ENCODE results near the gene SHLD1.

SHLD1 gene

GRCh38 chr20:5788385-5788895 lies 38.2 kb downstream of the SHLD1 start:
- H3K4ac ChIP-seq (ENCODE audit: low read length) = no peak overlapping the region
- no peak overlapping the region for H2BK12ac ChIP-seq (ENCODE audit: low read length)
- H4K8ac ChIP-seq (ENCODE audit: low read depth, low read length) = no peak overlapping the region
- H3K36me3 ChIP-seq (replicated peaks in 1 of 2; ENCODE audit: control insufficient read depth in 2 of 2, insufficient read depth in 2 of 2, low read length in 2 of 2) = no peaks in the 10 kb centered on the region
- H3K18ac ChIP-seq (ENCODE audit: low read length) = no peak overlapping the region
- no peak overlapping the region for H2BK120ac ChIP-seq (ENCODE audit: low read depth, low read length)
- no peak overlapping the region for H3K27ac ChIP-seq (replicated peaks; ENCODE audit: low read length)
- no peak overlapping the region for H2AFZ ChIP-seq (ENCODE audit: low read length)
- H3K27me3 ChIP-seq (ENCODE audit: control insufficient read depth in 3 of 3, insufficient read depth in 3 of 3, low read depth in 1 of 3, low read length in 3 of 3) = no peaks in the 10 kb centered on the region
- no peak overlapping the region for H2AK5ac ChIP-seq (ENCODE audit: low read depth, low read length)
- DNase-seq (ENCODE audit: low spot score) = peak; percentile 77
- H3K4me2 ChIP-seq (ENCODE audit: insufficient read depth, low read length, poor library complexity, severe bottlenecking) = no peak overlapping the region
- H2BK5ac ChIP-seq (ENCODE audit: low read length) = no peak overlapping the region
- H4K91ac ChIP-seq (ENCODE audit: low read depth, low read length, poor library complexity) = no peak overlapping the region
- no peak overlapping the region for H2BK15ac ChIP-seq (ENCODE audit: low read length)
- H3K23ac ChIP-seq (ENCODE audit: low read depth, low read length, poor library complexity) = no peak overlapping the region
- no peaks in the 10 kb centered on the region for H3K79me1 ChIP-seq (ENCODE audit: low read depth, low read length)
- WGBS, 2 donors (ENCODE audit: extremely low coverage in 2 of 2, insufficient read length in 2 of 2, insufficient replicate concordance in 1 of 2) = no CpG with 5 or more reads among the region's 3 CpGs
- no peak overlapping the region for H3K14ac ChIP-seq (ENCODE audit: low read length)
- H3K4me3 ChIP-seq (ENCODE audit: low read length in 2 of 2) = no peak overlapping the region
- H3K9me3 ChIP-seq (replicated peaks in 1 of 2; ENCODE audit: control insufficient read depth in 2 of 2, insufficient read depth in 1 of 2, low read depth in 1 of 2, low read length in 2 of 2) = no peaks in the 10 kb centered on the region
- H3K9ac ChIP-seq (ENCODE audit: low read depth, low read length, poor library complexity) = no peak overlapping the region
- H3K4me1 ChIP-seq (ENCODE audit: control insufficient read depth in 2 of 2, insufficient read depth in 1 of 2, low read depth in 1 of 2, low read length in 2 of 2) = no peaks in the 10 kb centered on the region

GRCh38 chr20:5789827-5790226 lies 39.6 kb downstream of the SHLD1 start:
- Histone ChIP-seq H4K91ac (ENCODE audit: low read depth, low read length, poor library complexity) (no peak overlapping the region), H3K23ac (ENCODE audit: low read depth, low read length, poor library complexity) (no peak overlapping the region), H3K27ac (replicated peaks; ENCODE audit: low read length) (no peak overlapping the region), H2BK15ac (ENCODE audit: low read length) (no peak overlapping the region), H3K4me1 (ENCODE audit: control insufficient read depth in 2 of 2, insufficient read depth in 1 of 2, low read depth in 1 of 2, low read length in 2 of 2) (no peaks in the 10 kb centered on the region), H3K36me3 (replicated peaks in 1 of 2; ENCODE audit: control insufficient read depth in 2 of 2, insufficient read depth in 2 of 2, low read length in 2 of 2) (no peaks in the 10 kb centered on the region), H3K14ac (ENCODE audit: low read length) (no peak overlapping the region), H2AK5ac (ENCODE audit: low read depth, low read length) (no peak overlapping the region), H3K4me2 (ENCODE audit: insufficient read depth, low read length, poor library complexity, severe bottlenecking) (no peak overlapping the region), H3K4me3 (ENCODE audit: low read length in 2 of 2) (peak overlapping the region in 1 of 2 donors; percentile 14), H2BK5ac (ENCODE audit: low read length) (no peak overlapping the region), H4K8ac (ENCODE audit: low read depth, low read length) (no peak overlapping the region), H3K9ac (ENCODE audit: low read depth, low read length, poor library complexity) (no peak overlapping the region), H3K4ac (ENCODE audit: low read length) (no peak overlapping the region), H3K9me3 (replicated peaks in 1 of 2; ENCODE audit: control insufficient read depth in 2 of 2, insufficient read depth in 1 of 2, low read depth in 1 of 2, low read length in 2 of 2) (no peaks in the 10 kb centered on the region), H2BK12ac (ENCODE audit: low read length) (no peak overlapping the region), H3K27me3 (ENCODE audit: control insufficient read depth in 3 of 3, insufficient read depth in 3 of 3, low read depth in 1 of 3, low read length in 3 of 3) (no peaks in the 10 kb centered on the region), H3K18ac (ENCODE audit: low read length) (no peak overlapping the region), H2AFZ (ENCODE audit: low read length) (peak overlapping the region; percentile 40), H2BK120ac (ENCODE audit: low read depth, low read length) (no peak overlapping the region), H3K79me1 (ENCODE audit: low read depth, low read length) (no peaks in the 10 kb centered on the region)
- no peak for DNase-seq (ENCODE audit: low spot score)
- WGBS, 2 donors (ENCODE audit: extremely low coverage in 2 of 2, insufficient read length in 2 of 2, insufficient replicate concordance in 1 of 2) = no CpG with 5 or more reads among the region's 2 CpGs

DNA sequence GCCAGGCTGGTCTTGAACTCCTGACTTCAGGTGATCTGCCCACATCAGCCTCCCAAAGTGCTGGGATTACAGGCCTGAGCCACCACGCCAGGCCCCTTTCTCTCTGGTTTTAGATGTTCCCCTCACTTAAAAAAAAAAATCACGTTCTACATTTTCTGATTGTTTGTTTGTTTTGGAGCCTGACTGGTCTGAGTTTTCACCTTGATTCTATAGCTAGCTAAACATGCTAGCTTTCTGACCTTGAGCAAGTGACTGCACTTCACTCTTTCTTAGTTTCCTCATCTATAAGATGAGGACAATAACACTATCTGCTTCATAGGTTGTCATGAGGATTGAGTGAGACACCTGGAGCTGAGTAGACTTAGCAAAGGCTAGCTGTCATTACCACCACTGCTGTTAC lies 43.7 kb downstream of the SHLD1 start:
- H2BK15ac ChIP-seq (ENCODE audit: low read length) = no peak overlapping the region
- DNase-seq (ENCODE audit: low spot score) = no peak

DNA sequence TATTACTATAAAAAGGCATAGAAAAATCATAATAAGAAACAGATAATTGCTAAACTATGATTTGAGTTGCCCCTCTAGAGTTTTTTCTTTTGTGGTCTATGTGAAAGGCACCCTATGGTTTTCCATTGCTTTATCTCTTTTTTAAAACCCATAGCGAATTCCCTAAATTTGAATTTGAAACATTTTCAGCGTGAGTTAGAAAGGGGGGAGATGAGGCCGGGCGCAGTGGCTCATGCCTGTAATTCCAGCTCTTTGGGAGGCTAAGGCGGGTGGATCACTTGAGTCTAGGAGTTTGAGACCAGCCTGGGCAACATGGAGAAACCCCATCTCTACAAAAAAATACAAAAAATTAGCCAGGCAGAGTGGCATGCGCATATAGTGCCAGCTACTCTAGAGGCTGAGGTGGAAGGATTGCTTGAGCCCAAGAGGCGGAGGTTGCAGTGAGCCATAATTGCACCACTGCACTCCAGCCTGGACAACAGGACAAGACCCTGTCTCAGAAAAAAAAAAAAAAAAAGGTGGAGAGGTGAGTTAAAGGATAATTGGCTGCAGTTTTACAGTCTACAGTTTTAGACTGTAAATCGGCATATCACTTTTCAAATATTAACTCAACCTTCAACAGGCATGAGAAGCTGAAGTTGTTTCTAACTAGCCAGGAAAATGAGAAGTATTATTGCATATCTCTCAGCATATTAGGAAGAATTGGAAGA lies 46.3 kb downstream of the SHLD1 start:
- Histone ChIP-seq H2BK12ac (ENCODE audit: low read length) (no peak overlapping the region), H4K8ac (ENCODE audit: low read depth, low read length) (no peak overlapping the region), H3K9ac (ENCODE audit: low read depth, low read length, poor library complexity) (no peak overlapping the region), H3K18ac (ENCODE audit: low read length) (no peak overlapping the region), H2AFZ (ENCODE audit: low read length) (no peak overlapping the region), H2BK120ac (ENCODE audit: low read depth, low read length) (no peak overlapping the region), H3K14ac (ENCODE audit: low read length) (no peak overlapping the region), H3K79me1 (ENCODE audit: low read depth, low read length) (no peaks in the 10 kb centered on the region), H2AK5ac (ENCODE audit: low read depth, low read length) (no peak overlapping the region), H3K4me2 (ENCODE audit: insufficient read depth, low read length, poor library complexity, severe bottlenecking) (no peak overlapping the region), H3K23ac (ENCODE audit: low read depth, low read length, poor library complexity) (no peak overlapping the region), H2BK15ac (ENCODE audit: low read length) (no peak overlapping the region), H3K4me3 (ENCODE audit: low read length in 2 of 2) (no peak overlapping the region), H3K9me3 (replicated peaks in 1 of 2; ENCODE audit: control insufficient read depth in 2 of 2, insufficient read depth in 1 of 2, low read depth in 1 of 2, low read length in 2 of 2) (no peaks in the 10 kb centered on the region), H3K4ac (ENCODE audit: low read length) (no peak overlapping the region), H4K91ac (ENCODE audit: low read depth, low read length, poor library complexity) (no peak overlapping the region), H3K27me3 (ENCODE audit: control insufficient read depth in 3 of 3, insufficient read depth in 3 of 3, low read depth in 1 of 3, low read length in 3 of 3) (no peaks in the 10 kb centered on the region), H3K4me1 (ENCODE audit: control insufficient read depth in 2 of 2, insufficient read depth in 1 of 2, low read depth in 1 of 2, low read length in 2 of 2) (no peaks in the 10 kb centered on the region), H2BK5ac (ENCODE audit: low read length) (no peak overlapping the region), H3K36me3 (replicated peaks in 1 of 2; ENCODE audit: control insufficient read depth in 2 of 2, insufficient read depth in 2 of 2, low read length in 2 of 2) (no peaks in the 10 kb centered on the region), H3K27ac (replicated peaks; ENCODE audit: low read length) (no peak overlapping the region)
- no peak for DNase-seq (ENCODE audit: low spot score)
- WGBS, 2 donors (ENCODE audit: extremely low coverage in 2 of 2, insufficient read length in 2 of 2, insufficient replicate concordance in 1 of 2) = no CpG with 5 or more reads among the region's 8 CpGs

More for the DNA sequence above, 43.7 kb downstream of the SHLD1 start:
- Histone ChIP-seq H3K27ac (replicated peaks; ENCODE audit: low read length) (no peak overlapping the region), H2AFZ (ENCODE audit: low read length) (no peak overlapping the region), H3K4me1 (ENCODE audit: control insufficient read depth in 2 of 2, insufficient read depth in 1 of 2, low read depth in 1 of 2, low read length in 2 of 2) (no peaks in the 10 kb centered on the region), H3K23ac (ENCODE audit: low read depth, low read length, poor library complexity) (no peak overlapping the region), H3K79me1 (ENCODE audit: low read depth, low read length) (no peaks in the 10 kb centered on the region), H4K91ac (ENCODE audit: low read depth, low read length, poor library complexity) (no peak overlapping the region), H2BK12ac (ENCODE audit: low read length) (no peak overlapping the region), H3K27me3 (ENCODE audit: control insufficient read depth in 3 of 3, insufficient read depth in 3 of 3, low read depth in 1 of 3, low read length in 3 of 3) (no peaks in the 10 kb centered on the region), H3K4ac (ENCODE audit: low read length) (no peak overlapping the region), H4K8ac (ENCODE audit: low read depth, low read length) (no peak overlapping the region), H2AK5ac (ENCODE audit: low read depth, low read length) (no peak overlapping the region), H2BK5ac (ENCODE audit: low read length) (no peak overlapping the region), H3K4me2 (ENCODE audit: insufficient read depth, low read length, poor library complexity, severe bottlenecking) (no peak overlapping the region), H2BK120ac (ENCODE audit: low read depth, low read length) (no peak overlapping the region), H3K9ac (ENCODE audit: low read depth, low read length, poor library complexity) (no peak overlapping the region), H3K9me3 (replicated peaks in 1 of 2; ENCODE audit: control insufficient read depth in 2 of 2, insufficient read depth in 1 of 2, low read depth in 1 of 2, low read length in 2 of 2) (no peaks in the 10 kb centered on the region), H3K4me3 (ENCODE audit: low read length in 2 of 2) (no peak overlapping the region), H3K18ac (ENCODE audit: low read length) (no peak overlapping the region), H3K14ac (ENCODE audit: low read length) (no peak overlapping the region), H3K36me3 (replicated peaks in 1 of 2; ENCODE audit: control insufficient read depth in 2 of 2, insufficient read depth in 2 of 2, low read length in 2 of 2) (no peaks in the 10 kb centered on the region)
- WGBS, 2 donors (ENCODE audit: extremely low coverage in 2 of 2, insufficient read length in 2 of 2, insufficient replicate concordance in 1 of 2) = no CpG with 5 or more reads among the region's 2 CpGs

Data from neuronal stem cell (in vitro differentiated cells).